Epithelial cell of proximal tubule (primary cell): ENCODE results near the gene RTN3. TPM values are rescaled to one million over a fixed set of nuclear protein-coding genes. Genes with fewer than 3 reads are reported as not detected.

Experiments used
- DNase-seq: peaks from one replicate; pipeline ENCODE4 v3.0.0-alpha.2; 2011; ENCODE audit warnings: low read depth
- H3K4me3 ChIP-seq: 2 replicates; pipeline ENCODE4 v1.5.1; 2011; ENCODE audit warnings: low read depth, mild to moderate bottlenecking, low read length
- total RNA-seq: library from RNA; depleted of rRNA; stranded (reverse); fragments of >200 nt; gene quantifications from 2 replicates; pipeline ENCODE4 v1.2.3, GENCODE V29; 2015
- TF ChIP-seq, protein P1 (sequence below): conservative IDR thresholded peaks from 2 replicates; pipeline ENCODE4 v1.5.1; 2012; ENCODE audit warnings: low read depth, mild to moderate bottlenecking, low read length

Gene RTN3
- total RNA-seq, 1 donor from 2014 or later: 142 TPM

DNA sequence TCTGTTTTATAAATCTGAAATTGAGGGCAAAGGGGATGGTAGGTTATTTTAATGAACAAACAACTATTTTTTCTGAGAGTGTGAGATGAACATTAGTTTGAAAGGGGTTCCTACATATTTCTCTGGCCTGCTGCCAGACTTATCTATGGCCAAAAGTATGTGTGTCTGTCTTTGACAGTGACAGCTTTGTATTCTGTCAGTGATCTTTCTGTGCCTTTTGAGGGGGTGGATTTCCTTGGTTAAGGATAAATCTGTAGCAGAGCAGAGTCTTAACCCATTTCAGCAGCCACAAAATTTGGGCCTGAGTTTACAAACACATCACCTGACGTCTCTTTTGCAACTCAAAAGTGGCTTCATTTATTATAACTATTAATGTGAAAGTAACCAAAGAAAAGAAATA, 56.4 kb downstream of the RTN3 start:
- DNase-seq: no peak
- TF ChIP-seq, protein P1, sequence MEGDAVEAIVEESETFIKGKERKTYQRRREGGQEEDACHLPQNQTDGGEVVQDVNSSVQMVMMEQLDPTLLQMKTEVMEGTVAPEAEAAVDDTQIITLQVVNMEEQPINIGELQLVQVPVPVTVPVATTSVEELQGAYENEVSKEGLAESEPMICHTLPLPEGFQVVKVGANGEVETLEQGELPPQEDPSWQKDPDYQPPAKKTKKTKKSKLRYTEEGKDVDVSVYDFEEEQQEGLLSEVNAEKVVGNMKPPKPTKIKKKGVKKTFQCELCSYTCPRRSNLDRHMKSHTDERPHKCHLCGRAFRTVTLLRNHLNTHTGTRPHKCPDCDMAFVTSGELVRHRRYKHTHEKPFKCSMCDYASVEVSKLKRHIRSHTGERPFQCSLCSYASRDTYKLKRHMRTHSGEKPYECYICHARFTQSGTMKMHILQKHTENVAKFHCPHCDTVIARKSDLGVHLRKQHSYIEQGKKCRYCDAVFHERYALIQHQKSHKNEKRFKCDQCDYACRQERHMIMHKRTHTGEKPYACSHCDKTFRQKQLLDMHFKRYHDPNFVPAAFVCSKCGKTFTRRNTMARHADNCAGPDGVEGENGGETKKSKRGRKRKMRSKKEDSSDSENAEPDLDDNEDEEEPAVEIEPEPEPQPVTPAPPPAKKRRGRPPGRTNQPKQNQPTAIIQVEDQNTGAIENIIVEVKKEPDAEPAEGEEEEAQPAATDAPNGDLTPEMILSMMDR: no peak
- H3K4me3 ChIP-seq: no peak overlapping the region

DNA sequence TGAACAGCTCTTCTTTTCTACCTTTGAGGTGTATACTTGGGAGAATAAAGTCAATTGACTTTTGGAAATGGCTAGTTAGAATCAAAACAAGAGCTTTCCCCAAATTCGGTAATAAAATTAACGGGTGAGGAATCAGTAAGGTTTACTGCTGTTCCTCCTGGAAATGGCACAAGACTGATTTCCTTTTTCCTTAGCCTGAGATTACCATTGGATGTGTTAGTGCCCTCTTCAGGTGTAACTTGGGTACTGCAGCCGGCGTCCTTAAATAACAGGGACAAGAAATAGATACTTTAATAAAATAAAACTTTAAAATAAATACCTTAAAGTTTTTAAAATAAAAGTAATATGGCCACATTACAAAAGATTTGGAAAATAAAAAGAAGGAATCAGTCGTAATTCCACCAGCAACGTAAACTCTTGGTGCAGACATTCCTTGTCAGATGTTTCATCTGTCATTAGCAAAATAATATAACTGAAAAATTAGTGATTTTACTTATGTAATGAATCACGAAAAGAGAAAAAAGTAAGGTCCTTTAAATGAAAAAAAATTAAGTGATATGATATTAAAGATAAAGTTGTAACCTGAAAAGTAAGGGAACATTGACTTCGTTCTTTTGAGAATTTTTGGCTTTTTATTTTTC, 57.5 kb downstream of the RTN3 start:
- H3K4me3 ChIP-seq: no peak overlapping the region
- TF ChIP-seq, protein P1: peak; percentile 97

DNA sequence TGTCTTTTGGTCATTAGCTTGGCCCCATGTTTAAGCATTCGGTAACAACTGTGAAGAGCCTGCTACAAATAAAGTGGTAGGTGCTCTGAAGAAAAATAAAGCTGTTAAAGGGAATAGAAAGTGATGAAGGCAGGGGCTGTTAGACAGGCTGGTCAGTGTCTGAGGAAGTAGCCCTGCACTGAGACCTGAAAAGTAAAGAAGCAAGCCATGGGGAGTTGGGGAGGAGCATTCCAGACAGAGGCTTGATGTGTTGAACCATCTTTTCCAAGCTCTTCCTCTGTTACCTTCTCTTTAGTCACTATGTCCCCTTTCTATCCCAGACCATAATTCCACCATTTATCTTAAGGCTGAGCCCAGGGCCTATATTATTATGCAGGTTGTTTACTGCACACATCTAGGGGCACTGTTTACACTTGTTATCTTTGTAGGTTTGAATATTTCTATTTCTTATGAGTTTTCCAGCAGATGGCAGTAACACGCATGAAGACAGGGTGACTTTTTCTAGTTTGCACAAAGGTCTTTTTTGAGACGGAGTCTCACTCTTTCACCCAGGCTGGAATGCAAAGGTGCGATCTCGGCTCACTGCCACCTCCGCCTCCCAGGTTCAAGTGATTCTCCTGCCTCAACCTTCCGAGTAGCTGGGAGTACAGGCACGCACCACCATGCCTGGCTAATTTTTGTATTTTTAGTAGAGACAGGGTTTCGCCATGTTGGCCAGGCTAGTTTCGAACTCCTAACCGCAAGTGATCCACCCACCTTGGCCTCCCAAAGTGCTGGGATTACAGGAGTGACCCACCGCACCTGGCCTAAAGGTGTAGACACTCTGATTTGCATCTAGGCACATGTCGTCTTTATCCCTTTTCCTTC, 64.2 kb downstream of the RTN3 start:
- DNase-seq: no peak
- no peak overlapping the region for H3K4me3 ChIP-seq
- TF ChIP-seq, protein P1: peak; percentile 28

More for the DNA sequence above, 57.5 kb downstream of the RTN3 start:
- peak; percentile 29 for DNase-seq

DNA sequence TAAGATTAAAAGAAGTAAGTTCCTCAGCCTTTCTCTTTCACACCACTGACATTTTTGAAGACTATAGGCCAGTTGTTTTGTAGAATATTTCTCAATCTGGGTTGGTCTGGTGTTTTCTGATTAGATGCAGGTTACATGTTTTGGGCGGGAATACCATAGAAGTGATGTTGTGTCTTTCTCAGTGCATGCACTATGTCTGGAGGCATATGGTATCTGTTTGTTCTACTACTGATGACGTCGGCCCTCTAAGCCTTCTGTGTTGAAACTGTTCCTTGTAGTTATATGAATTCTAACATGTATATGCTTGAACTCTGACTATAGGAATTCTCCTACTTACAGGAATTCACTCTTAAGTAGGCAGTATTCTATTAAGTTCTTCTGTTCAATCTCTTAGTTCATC, 65.7 kb downstream of the RTN3 start:
- H3K4me3 ChIP-seq: no peak overlapping the region
- no peak for DNase-seq
- TF ChIP-seq, protein P1: no peak

DNA sequence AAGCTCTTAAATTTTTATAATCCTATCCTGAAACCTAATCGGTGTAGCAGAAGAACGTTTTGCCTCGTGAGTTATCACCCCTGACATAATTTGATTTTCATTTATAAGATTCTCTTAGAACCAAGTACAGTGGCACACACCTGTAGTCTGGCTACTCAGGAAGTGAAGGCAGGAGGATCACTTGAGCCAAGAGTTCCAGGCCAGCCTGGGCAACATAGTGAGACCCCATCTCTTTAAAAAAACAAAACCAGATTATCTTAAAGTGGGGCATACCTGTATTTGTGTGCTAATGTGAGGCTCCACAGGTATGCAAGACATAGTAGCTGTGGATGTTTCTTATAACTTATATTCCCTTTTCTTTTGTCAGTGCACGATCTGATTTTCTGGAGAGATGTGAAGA, 68.3 kb downstream of the RTN3 start:
- no peak for DNase-seq
- no peak overlapping the region for H3K4me3 ChIP-seq
- TF ChIP-seq, protein P1: no peak

DNA sequence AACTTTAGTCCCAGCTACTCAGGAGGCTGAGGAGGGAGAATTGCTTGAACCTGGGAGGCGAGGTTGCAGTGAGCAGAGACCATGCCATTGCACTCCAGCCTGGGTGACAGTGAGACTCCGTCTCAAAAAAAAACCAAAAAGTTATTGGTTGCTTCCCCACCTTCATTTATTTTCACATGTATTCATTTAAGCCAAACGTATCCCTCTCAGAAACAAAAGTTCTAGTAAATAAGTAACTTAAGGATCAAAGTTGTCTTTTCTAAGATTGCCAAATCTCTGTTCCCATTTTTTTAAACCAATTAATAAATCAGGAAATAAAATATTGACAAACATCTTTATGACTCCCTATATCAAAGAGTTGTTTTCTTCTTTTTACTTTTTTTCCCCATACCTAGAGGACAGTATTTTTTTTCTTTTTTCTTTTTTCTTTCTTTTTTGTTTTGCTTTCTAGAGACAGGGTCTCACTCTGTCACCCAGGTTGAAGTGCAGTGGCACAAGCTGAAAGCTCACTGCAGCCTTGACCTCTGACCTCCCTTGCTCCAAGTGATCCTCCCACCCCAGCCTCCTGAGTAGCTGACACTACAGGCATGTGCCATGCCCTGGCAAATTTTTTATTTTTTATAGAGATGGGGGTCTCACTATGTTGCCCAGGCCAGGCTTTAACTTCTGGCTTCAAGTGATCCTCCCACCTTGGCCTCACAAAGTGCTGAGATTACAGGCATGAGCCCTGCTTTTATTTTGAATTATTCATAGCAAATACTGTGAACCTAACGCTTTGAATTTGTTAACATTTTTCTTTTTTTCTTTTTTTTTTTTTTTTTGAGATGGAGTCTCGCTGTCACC, 75.8 kb downstream of the RTN3 start:
- no peak for DNase-seq
- TF ChIP-seq, protein P1: no peak
- H3K4me3 ChIP-seq: no peak overlapping the region
